ENCODE results near the gene MLLT6.

- no peak for TF ChIP-seq CTCF (IDR thresholded peaks at IDR 0.05)
- TF ChIP-seq REST (IDR thresholded peaks at IDR 0.05; ENCODE audit: insufficient read depth in 1 of 2, low read depth in 2 of 2, low read length in 1 of 2), result no peak
Observed at GRCh38 chr17:38746004-38746848, 41.2 kb downstream of the MLLT6 start.

All from Panc1 (cell line).